GM18499 (cell line): ENCODE results near the gene APP.

Experiments used
- ATAC-seq: cut with Tn5 transposase; IDR thresholded peaks from one replicate; pipeline ENCODE4 v1.9.1; 2021; ENCODE audit warnings: moderate number of reproducible peaks; ENCODE audit not compliant: insufficient read depth, unreplicated experiment

The APP gene

DNA sequence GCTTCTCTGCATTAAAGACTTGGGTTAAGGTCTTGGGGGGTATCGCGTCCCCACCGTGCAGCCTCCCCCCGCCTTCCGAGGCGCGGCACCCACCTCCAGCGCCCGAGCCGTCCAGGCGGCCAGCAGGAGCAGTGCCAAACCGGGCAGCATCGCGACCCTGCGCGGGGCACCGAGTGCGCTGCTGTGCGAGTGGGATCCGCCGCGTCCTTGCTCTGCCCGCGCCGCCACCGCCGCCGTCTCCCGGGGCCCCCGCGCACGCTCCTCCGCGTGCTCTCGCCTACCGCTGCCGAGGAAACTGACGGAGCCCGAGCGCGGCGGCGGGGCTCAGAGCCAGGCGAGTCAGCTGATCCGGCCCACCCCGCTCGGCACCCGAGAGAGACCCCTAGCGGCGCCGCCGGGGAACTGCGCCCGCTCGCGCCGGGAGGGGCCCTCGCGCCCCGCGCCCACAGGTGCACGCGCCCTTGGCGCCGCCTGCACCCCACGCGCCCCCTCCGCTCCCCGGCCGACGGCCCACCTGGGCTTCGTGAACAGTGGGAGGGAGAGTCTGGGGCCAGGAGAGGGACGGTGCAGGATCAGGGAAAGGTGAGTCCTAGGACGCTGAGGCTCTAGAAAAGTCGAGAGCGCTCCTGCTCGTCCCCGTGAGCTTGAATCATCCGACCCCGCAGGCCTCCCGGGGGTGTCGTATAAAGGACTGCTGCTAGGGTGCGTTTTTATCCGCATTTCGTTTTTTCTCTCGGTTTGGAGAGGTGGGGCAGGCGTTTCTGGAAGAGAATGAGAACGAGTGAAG lies at the start of gene APP:
TSS of gene APP (minus strand) at position 300 of the 787 bp plus-strand sequence. CDS start at position 150, 150 bp downstream.
- peak; percentile 48 for ATAC-seq

DNA sequence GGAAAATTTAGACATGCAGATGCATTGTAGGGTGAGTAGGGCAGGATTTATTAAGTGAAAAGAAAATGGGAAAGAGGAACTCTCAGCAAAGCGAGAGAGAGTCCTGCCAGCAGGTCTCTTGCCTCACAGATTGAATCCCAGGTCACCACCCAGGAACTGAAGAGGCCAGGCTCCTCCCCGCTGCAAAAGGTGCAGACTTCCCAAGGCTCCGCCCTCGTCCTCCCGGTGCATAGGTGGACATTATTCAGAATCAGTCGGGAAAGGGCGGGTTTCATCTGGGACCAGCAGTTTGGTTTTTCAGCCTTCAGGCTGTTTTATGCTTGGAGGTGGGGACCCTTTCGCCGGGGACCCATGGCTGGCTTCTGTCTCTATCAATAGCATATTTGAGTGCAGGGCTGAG lies 41.6 kb upstream of the APP start:
- no peak for ATAC-seq

DNA sequence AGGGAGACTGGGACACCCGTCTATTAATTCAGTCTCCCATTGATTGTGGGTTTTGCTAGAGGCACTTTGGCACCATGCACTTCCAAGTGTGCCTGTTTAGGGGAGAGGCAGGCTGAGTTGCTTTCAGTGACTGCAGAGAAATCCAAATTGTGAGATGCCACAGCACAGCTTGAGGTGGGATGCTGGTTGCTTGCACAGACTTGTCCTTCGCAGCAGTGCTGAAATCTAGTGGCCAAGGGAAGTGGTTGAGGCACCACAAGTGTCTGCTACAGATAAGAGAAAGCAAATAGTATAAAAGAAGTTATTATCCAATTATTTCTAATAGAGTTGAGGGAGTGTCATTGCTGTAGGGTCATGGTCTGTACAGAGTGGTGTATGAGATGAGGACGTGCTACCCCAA lies 40.0 kb upstream of the APP start:
- no peak for ATAC-seq

DNA sequence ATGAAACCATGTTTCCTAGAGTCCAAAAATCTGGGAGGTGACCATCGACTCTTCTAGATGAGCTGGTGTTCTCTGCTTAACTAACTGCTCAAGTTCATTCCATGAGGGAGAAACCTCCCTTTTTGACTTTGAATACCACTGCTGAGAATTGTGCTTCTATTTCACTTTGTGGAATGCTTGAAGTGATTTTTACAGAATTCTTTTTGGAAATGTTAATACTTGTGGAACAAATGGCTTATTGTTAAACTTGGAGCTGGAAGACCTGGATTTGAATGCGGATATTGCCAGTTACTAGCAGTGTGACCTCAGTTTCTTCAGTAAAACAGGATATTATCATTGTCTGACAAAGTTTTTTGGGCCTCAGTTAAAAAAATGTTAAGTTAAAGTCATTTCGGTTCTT lies 36.5 kb upstream of the APP start:
- ATAC-seq = no peak

DNA sequence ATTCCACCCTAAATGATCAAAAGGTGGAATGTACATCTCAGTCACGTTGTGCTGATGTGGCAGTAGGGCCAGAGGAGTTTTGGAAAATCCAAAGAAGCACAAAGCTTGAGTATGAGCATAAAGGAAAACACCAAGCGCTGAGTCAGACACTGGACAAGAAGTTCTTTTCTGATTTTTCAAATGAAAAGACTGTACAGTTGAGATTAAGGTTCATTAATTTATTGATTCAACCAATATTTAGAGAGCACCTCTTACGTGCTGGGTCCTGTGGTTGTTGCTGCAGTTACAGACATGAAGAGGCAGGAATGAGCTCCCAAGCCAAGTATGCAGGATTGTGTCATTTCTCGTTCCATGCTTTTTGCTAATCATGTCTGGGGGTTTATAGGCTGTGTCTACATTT lies 28.9 kb upstream of the APP start:
- no peak for ATAC-seq

DNA sequence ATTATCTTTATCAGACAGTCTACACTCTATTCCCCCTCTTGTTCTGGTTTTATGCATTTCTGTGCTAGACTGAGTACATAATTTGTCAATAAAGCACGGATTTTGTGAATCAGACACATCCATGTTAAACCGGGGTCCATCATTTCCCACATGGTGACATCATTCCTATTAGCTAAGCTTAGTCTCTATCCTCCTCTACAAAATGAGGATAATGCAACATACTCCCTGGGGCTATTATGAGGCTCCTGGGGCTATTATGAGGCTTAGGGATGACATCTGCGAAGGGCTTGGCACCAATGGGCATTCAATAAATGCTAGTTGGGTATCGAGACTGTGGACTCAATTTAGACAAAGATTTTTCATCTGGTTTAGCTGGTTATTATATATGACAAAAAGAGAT lies 25.1 kb upstream of the APP start:
- no peak for ATAC-seq

DNA sequence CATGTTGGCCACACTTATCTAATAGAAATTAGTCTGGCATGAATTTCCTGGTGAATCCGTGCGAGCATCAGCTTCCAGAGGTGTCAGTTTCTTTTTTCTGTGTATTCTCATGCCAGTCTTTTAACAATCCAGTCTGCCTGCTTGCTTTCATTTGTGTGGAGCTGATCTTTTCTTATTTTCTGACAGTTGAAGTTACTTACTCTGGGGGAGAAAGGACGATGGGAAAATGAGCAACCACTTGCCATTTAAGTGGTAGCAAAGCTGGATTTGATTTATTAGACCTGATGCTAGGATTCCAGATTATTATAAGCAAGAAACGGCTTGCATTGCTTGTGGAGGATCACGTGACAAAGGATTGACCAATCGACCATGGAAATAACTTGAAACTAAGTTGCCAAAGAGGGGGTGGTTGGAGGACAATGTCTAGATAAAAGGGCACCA lies 24.3 kb upstream of the APP start:
- no peak for ATAC-seq

DNA sequence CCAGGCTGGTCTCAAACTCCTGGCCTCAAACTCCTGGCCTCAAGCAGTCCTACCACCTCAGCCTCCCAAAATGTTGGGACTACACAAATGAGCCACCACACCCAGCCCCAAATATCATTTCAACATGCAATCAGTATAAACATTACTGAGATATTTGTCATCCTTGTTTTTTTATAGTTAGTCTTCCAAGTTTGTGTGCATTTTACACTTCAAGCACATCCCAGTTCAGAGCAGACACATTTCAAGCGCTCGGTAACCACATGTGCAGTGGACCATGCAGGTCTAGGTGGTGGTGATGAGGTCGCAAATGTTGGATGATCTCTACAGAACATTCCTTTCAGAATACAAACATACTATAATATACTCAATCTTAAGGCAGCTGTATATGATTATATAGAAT lies 23.8 kb upstream of the APP start:
- no peak for ATAC-seq

DNA sequence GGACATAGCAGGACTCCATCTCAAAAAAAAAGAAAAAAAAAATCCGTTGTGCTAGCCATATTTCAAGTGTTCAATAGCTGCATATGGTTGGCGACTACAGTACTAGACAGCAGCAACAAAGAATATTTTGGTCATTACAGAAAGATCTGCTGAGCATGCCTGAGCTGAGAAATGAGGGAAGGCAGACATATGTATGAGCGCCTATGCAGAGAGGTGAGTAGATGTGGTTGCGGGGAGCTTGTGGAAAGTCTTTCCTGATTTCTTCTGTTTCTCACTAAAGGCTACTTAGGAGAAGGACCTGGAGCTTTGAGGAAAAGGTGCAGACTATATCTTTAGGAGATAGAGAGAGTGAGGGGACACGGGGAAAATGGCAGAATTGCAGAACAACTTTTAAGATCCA lies 21.0 kb upstream of the APP start:
- ATAC-seq = no peak

DNA sequence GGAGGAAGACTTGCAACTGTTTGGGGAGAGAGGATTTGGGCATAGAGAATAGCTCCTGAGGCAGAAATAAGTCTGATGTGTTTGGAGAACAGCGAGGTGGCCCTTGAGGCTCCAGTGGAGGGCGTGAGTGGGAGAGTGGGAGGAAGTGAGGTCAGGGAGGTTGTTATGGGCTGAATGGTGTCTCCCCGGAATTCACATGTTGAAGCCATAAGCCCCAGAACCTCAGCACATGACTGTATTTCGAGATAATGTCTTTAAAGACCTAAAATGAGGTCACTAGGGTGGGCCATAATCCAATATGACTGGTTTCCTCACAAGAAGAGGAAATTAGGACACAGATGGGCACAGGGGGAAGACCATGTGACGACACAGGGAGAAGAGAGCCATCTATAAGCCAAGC lies 17.9 kb upstream of the APP start:
- no peak for ATAC-seq

DNA sequence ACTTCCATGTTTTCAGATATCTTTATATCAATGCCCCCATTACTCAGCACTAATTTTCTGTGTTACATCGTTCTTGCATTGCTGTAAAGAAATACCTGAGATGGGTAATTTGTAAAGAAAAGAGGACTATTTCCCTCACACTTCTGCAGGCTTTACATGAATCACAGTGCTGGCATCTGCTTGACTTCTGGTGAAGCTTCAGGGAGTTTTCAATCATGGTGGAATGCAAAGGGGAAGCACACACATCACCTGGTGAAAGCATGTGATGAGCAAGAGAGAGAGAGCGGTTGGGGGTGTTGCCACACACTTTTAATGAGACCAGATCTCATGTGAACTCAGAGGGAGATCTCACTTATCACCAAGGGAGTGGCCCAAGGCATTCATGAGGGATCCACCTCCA lies 14.9 kb upstream of the APP start:
- ATAC-seq = no peak

DNA sequence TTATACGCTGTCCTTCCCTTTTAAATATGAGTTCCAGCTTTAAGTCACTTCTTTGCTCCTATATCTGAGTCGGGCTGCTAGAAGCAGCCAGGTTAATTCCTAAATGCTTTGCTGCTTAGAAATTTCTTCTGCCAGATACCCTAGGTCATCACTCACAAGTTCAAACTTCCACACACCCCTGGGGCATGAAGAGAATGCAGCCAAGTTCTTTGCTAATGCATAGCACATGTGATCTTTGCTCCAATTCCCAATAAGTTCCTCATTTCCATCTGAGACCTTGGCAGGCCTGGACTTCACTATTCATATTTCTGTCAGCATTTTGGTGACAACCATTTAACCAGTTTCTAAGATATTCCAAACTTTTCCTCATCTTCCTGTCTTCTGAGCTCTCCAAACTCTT lies 14.5 kb upstream of the APP start:
- no peak for ATAC-seq

DNA sequence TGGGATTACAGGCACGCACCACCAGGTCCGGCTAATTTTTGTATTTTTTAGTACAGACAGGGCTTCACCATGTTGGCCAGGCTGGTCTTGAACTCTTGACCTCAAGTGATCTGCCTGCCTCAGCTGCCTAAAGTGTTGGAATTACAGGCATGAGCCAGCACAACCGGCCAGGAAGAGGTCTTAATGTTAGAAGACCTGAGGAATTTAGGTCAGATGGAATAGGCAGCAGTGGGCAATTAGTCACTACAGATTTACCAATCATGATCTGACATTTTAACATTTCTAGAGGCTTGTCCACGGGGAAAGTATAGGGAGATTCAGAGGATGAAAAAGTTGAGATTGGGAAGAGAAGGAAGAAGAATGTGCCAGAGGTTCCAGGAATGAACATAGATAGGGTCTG lies 8.9 kb upstream of the APP start:
- ATAC-seq = no peak

DNA sequence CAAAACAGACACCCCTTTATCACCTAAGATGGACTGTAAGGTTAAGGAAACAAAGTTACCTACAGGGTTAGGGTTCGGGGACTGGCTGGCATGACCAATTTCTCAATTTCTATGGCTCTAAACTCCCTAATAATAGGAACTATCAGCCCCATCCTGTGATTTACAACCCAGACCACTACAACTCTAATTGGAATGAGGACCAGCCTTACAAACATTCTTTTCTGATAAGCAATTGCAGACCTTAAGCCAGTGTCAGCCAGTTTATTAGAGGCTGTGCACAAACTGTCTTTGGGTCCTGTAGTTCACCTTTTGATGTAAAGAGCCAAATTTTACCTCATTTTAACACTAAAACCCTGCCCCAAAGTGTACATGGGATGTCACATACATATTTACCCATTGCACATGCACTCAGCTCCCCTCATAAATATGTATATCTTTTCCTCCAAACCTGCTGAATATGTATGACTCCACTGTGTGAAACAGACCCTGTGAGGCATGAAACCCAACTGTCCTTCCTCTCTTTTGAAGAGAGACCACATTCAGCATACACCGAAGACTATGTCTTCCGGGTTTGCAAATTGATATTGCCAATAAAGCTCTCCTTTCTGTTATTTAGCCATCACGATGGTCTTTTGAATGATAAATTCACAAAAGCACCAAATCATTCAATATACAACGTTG lies 7.3 kb upstream of the APP start:
- ATAC-seq = peak; percentile 89

DNA sequence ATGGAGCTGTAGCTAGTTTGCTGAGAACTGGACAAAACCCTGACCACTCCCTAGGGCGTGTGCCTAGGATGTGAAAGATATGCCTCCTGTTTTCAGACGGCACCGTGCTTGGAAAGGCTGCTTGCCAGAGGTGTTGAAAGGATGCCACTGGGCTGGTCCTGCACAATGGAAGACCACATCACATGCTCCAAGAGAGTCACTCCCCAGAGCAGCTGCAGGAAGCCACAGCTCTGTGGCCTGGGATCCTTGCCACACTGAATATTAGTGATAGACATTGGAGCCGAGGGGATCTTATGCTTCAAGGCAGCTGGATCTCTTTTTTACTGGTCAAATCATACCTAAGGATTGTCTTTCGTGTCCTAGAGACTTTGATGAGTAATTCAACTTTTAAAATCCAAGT lies 6.6 kb upstream of the APP start:
- no peak for ATAC-seq

DNA sequence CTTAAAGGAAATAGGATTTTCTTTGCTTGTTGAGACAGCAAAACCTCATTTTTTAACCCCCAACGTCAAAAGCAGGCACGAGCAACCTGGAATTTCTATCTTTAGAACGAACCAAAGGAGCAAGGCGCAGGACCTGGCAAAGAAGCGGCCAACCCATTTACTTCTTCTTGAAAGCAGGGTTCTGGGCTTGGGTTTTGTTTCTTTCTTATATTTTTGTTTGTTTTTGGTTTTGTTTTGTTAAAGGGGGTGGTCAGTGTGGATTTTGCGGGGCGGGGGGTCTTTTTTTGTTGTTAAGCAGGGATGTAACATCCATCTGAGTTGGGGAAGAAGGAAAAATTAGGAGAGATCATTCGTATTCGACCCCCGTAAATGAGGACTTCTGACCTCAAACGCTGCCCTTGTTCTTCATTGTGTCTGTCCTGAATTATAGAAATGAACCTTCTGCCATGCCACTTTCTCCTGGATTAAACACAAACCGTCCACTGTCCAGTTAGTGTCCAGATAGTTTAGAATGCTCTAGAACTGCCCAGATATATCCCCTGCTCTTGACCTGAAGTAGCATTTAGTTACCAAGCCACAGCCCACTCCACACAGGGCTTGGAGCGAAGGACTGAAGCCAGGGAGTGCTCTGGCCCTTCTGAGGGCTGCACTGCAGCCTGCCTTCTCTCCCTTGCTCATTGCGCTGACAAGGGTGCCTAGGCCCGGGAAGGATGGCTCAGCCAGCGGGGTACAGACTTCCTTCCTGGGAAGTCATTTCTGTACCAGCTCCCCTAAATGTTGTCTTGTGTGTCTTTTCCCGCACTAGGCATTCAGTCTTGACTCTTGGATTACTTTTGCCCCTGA lies 909 bp upstream of the APP start:
- ATAC-seq = no peak

DNA sequence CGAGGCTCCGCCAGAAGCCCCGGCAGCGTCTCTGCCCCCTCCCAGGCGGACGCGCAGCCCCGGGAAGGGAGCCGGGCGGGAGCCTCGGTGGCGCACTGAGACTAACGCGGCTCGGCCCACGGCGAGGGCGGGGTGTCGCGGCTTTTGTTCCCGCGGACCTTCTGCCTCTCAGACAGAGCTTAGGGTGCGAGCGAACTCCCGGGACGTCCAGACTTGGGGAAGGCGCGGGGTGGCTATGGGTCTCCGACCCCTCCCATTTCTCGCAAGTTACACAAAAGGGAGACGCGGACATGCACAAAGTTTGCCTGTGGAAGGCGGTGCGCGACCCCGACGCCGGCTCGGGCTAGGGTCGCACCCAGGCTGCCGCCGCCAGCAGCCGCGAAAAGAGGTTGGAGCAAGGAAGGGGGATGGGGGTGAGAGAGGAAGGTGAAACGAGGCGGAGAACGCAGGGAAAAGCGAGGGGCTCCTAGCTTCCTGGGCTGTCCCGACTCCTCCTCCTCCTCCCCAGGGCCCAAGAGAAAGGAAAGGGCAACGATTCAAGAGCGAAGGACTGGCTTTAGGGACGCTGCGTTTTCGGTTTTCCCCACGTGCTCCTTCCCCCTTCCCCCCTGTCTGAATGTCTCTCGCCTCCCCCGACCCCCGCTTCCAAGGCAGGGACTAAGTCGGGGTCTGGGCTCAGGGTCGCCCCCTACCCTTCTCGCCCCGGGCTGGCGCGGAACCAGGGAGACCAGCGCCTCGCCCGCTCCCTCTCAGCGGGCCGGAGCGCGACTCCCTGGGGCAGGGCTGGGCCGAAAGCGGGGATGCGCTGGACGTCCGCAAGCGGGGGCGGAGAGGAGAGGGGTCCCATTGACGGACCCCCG lies 729 bp downstream of the APP start:
- ATAC-seq = no peak

DNA sequence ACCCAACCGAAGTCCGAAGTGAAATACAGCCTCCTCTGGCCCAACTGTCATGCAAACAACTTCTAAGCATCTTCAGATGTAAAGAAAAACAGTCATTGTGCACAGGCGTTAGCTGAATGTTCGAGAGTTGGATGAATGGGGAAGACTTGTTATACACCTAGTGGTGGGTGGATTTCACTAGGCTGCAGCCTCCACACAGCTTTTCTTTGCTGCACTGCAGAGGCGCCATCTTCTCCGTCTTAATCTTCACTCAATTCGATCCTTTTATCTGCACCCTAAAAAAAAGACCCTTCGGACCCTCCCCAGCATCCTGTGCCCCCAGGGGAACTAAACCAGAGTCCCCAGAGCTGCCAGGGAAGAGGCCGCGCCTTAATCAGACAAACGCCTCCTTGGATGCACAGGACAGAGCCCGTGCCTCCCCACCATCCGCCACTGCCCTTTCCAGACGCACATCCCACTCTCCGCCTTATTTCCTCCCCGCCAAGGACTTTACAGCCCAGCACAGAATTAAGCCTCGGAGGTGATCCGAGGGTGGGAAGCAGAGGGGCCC lies 1.4 kb downstream of the APP start:
- ATAC-seq = peak; percentile 45

DNA sequence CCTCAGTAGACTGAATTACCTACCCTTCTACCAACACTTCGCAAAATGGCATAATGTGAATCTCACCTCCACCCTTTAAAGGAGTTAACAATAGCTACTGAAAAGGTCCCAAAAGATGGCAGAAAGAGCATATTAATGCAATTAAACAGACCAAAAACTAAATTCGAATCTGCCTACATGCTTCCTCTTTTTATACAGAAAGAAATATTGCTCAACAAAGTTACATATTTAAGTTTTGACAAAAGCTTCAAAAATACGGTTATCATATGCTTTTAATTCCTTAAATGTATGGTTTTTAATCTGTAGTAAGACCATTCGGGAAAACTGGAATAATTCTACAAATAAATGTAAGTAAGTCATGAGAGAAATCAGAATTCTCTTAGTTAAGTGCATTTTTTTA lies 2.2 kb downstream of the APP start:
- no peak for ATAC-seq

DNA sequence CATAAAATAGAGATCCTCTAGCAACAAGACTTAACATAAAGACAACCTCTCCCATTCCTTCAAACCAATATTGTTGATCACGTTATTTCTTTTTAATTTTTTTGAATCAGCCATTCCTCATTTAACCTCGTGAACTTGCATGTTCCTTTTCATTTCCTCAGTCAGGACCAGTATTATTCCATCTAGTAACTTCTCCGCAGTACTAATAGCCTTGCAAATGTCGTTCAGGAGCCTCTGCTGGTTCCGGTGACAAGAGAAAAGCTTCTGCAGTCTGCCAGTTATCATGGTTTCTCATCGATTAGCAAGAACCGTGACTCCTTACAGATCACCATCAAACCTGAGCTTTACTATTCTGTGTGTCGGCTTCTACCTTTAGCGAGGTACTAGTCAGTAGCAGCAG lies 3.0 kb downstream of the APP start:
- ATAC-seq = no peak
